Neural progenitor cell (in vitro differentiated cells): ENCODE data around the gene PRKD1. TPM values are rescaled to one million over a fixed set of nuclear protein-coding genes. Genes with fewer than 3 reads are reported as not detected.

ENCODE experiments used
- DNase-seq: peaks from one replicate; pipeline ENCODE4 v3.0.0-alpha.2; 2016; ENCODE audit warnings: low spot score
- H2AFZ ChIP-seq: fragments of 200-600 bp; sonication (generic); replicated peaks from 2 replicates; pipeline ENCODE4 v1.6.1; 2016; ENCODE audit warnings: antibody characterized with exemption
- H3F3A ChIP-seq: fragments of 200-600 bp; sonication (generic); 2 replicates; pipeline ENCODE4 v1.6.1; 2016; ENCODE audit warnings: antibody characterized with exemption, low read depth
- H3K27ac ChIP-seq: fragments of 200-600 bp; sonication (generic); 2 replicates; pipeline ENCODE4 v1.5.1; 2016; ENCODE audit warnings: mild to moderate bottlenecking
- H3K27me3 ChIP-seq: fragments of 200-600 bp; sonication (generic); 2 replicates; pipeline ENCODE4 v1.6.1; 2016; ENCODE audit warnings: mild to moderate bottlenecking, moderate library complexity
- H3K36me3 ChIP-seq: fragments of 200-600 bp; sonication (generic); 2 replicates; pipeline ENCODE4 v1.5.1; 2016
- H3K4me1 ChIP-seq: fragments of 200-600 bp; sonication (generic); 2 replicates; pipeline ENCODE4 v1.6.1; 2016; ENCODE audit warnings: mixed run types
- H3K4me2 ChIP-seq: fragments of 200-600 bp; sonication (generic); 2 replicates; pipeline ENCODE4 v1.6.1; 2016
- H3K4me3 ChIP-seq: fragments of 200-600 bp; sonication (generic); 2 replicates; pipeline ENCODE4 v1.5.1; 2016
- H3K79me2 ChIP-seq: fragments of 200-600 bp; sonication (generic); 2 replicates; pipeline ENCODE4 v1.6.1; 2016; ENCODE audit warnings: low read depth
- H3K9ac ChIP-seq: fragments of 200-600 bp; sonication (generic); 2 replicates; pipeline ENCODE4 v1.6.1; 2016
- H3K9me3 ChIP-seq: fragments of 200-600 bp; sonication (generic); 2 replicates; pipeline ENCODE4 v1.5.1; 2016; ENCODE audit warnings: low read depth
- H4K20me1 ChIP-seq: fragments of 200-600 bp; sonication (generic); 2 replicates; pipeline ENCODE4 v1.6.1; 2016; ENCODE audit warnings: low read depth
- H3K27ac Mint-ChIP-seq: 3 replicates; pipeline ENCODE4 v1.8.0; 2021; ENCODE audit warnings: mixed read lengths
- H3K27me3 Mint-ChIP-seq: 2 replicates; pipeline ENCODE4 v1.8.0; 2022; ENCODE audit warnings: low read depth, mild to moderate bottlenecking, inconsistent platforms, moderate library complexity, mixed read lengths; ENCODE audit not compliant: insufficient read depth
- H3K36me3 Mint-ChIP-seq: 3 replicates; pipeline ENCODE4 v1.8.0; 2021; ENCODE audit warnings: mixed read lengths
- H3K4me1 Mint-ChIP-seq: 3 replicates; pipeline ENCODE4 v1.8.0; 2021; ENCODE audit warnings: mixed read lengths
- H3K4me3 Mint-ChIP-seq: 3 replicates; pipeline ENCODE4 v1.8.0; 2021; ENCODE audit warnings: mild to moderate bottlenecking, moderate library complexity, mixed read lengths
- H3K9me3 Mint-ChIP-seq: 3 replicates; pipeline ENCODE4 v1.8.0; 2020; ENCODE audit warnings: mixed read lengths
- EZH2 ChIP-seq: fragments of 200-600 bp; sonication (generic); IDR thresholded peaks from 2 replicates; pipeline ENCODE4 v1.6.1; 2017; ENCODE audit warnings: antibody characterized with exemption, mild to moderate bottlenecking, moderate library complexity
- EZH2phosphoT487 ChIP-seq: fragments of 200-600 bp; sonication (generic); IDR thresholded peaks from 2 replicates; pipeline ENCODE4 v1.6.1; 2017; ENCODE audit warnings: antibody characterized with exemption
- total RNA-seq: library from RNA; depleted of rRNA; stranded (reverse); fragments of >200 nt; gene quantifications from 2 replicates; pipeline ENCODE4 v1.2.3, GENCODE V29; 2015; ENCODE audit warnings: low replicate concordance
- TF ChIP-seq, protein P1 (sequence below): fragments of 200-600 bp; sonication (generic); IDR thresholded peaks from 2 replicates; pipeline ENCODE4 v1.5.1; 2017; ENCODE audit warnings: antibody characterized with exemption, mild to moderate bottlenecking

PRKD1 gene
- total RNA-seq, 1 donor from 2014 or later, result 8.7 TPM

GRCh38 chr14:29892327-29892726 lies 35.3 kb downstream of the PRKD1 start:
- Histone ChIP-seq H4K20me1 (no peaks in the 10 kb centered on the region), H3K27me3 (no peaks in the 10 kb centered on the region), H3K4me3 (no peak overlapping the region), H3K36me3 (no peaks in the 10 kb centered on the region), H3K4me1 (no peaks in the 10 kb centered on the region), H3K9ac (no peak overlapping the region), H3K4me2 (no peak overlapping the region), H3K27ac (no peak overlapping the region), H3K79me2 (no peaks in the 10 kb centered on the region), H3K9me3 (no peaks in the 10 kb centered on the region), H2AFZ (no peak overlapping the region), H3F3A (no peaks in the 10 kb centered on the region)
- Mint-ChIP-seq H3K9me3 (no peaks in the 10 kb centered on the region), H3K27ac (no peak overlapping the region), H3K4me3 (no peak overlapping the region), H3K27me3 (no peaks in the 10 kb centered on the region), H3K4me1 (no peaks in the 10 kb centered on the region), H3K36me3 (no peaks in the 10 kb centered on the region)
- DNase-seq, result no peak
- TF ChIP-seq, protein P1, sequence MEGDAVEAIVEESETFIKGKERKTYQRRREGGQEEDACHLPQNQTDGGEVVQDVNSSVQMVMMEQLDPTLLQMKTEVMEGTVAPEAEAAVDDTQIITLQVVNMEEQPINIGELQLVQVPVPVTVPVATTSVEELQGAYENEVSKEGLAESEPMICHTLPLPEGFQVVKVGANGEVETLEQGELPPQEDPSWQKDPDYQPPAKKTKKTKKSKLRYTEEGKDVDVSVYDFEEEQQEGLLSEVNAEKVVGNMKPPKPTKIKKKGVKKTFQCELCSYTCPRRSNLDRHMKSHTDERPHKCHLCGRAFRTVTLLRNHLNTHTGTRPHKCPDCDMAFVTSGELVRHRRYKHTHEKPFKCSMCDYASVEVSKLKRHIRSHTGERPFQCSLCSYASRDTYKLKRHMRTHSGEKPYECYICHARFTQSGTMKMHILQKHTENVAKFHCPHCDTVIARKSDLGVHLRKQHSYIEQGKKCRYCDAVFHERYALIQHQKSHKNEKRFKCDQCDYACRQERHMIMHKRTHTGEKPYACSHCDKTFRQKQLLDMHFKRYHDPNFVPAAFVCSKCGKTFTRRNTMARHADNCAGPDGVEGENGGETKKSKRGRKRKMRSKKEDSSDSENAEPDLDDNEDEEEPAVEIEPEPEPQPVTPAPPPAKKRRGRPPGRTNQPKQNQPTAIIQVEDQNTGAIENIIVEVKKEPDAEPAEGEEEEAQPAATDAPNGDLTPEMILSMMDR, result no peak
- TF ChIP-seq EZH2, result no peak
- TF ChIP-seq EZH2phosphoT487, result no peak

DNA sequence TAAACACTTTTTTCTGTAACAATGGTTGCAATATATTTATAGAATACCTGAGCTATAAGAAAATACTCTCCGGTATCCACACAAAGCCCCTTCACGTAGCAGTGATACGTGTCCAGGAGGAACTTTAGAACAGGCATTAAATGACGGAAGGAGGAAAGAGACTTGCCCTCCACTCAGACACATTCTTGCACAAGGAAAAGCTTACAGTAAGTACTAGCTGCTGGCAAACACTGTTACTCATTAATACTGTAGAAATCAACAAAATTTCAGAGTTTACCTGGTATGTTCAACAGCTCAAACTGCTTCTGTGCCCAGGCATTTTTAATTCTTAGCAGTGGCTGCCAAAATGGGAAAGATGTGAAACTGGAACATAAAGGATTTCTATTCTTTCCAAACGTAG lies 41.7 kb downstream of the PRKD1 start:
- no peaks in the 10 kb centered on the region for H3K27me3 ChIP-seq
- H3K9ac ChIP-seq, result no peak overlapping the region
- DNase-seq, result no peak
- H3K4me1 ChIP-seq, result no peaks in the 10 kb centered on the region
- no peaks in the 10 kb centered on the region for H3K9me3 ChIP-seq
- H3K79me2 ChIP-seq, result no peaks in the 10 kb centered on the region
- H2AFZ ChIP-seq, result no peak overlapping the region
- H3K36me3 ChIP-seq, result no peaks in the 10 kb centered on the region
- no peak overlapping the region for H3K4me3 ChIP-seq
- Mint-ChIP-seq H3K27me3 (no peaks in the 10 kb centered on the region), H3K4me3 (no peak overlapping the region), H3K27ac (no peak overlapping the region), H3K36me3 (no peaks in the 10 kb centered on the region), H3K9me3 (peaks cover 8% of the 10 kb centered on the region), H3K4me1 (no peaks in the 10 kb centered on the region)
- no peaks in the 10 kb centered on the region for H3F3A ChIP-seq
- no peaks in the 10 kb centered on the region for H4K20me1 ChIP-seq
- no peak overlapping the region for H3K27ac ChIP-seq
- TF ChIP-seq, protein P1, result no peak
- no peak for TF ChIP-seq EZH2phosphoT487
- H3K4me2 ChIP-seq, result no peak overlapping the region

DNA sequence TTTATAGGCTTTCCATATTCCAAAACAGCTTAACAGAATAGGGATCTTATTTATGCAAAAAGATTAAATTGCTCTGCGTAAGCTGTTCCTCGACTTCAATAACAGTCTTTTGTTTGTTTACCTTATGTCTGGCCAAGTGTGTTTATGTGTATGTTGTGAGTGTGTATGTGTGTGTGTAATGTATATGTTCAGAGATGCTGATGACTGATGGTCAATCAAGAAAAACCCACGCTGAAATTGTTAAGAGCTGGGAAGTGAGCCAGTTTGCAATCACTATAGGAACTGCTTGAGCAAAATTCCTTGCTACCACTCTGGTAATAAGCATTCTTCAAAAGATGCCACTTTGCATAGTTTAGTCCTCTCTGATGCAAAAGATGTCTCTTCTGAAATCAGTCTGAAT lies 59.6 kb downstream of the PRKD1 start:
- no peaks in the 10 kb centered on the region for H3K79me2 ChIP-seq
- H3K9ac ChIP-seq, result no peak overlapping the region
- H3K4me3 ChIP-seq, result no peak overlapping the region
- H3K4me1 ChIP-seq, result peaks cover 7% of the 10 kb centered on the region
- no peak overlapping the region for H3K27ac ChIP-seq
- no peak for DNase-seq
- TF ChIP-seq EZH2, result no peak
- TF ChIP-seq, protein P1, result no peak
- TF ChIP-seq EZH2phosphoT487, result no peak
- H3K4me2 ChIP-seq, result no peak overlapping the region
- no peak overlapping the region for H3K4me3 Mint-ChIP-seq
- no peaks in the 10 kb centered on the region for H3K9me3 ChIP-seq
- no peak overlapping the region for H2AFZ ChIP-seq
- H3K9me3 Mint-ChIP-seq, result no peaks in the 10 kb centered on the region
- H3F3A ChIP-seq, result no peaks in the 10 kb centered on the region
- no peaks in the 10 kb centered on the region for H3K36me3 Mint-ChIP-seq
- H3K36me3 ChIP-seq, result no peaks in the 10 kb centered on the region
- H3K27me3 ChIP-seq, result no peaks in the 10 kb centered on the region
- no peaks in the 10 kb centered on the region for H3K4me1 Mint-ChIP-seq
- no peaks in the 10 kb centered on the region for H3K27me3 Mint-ChIP-seq
- H3K27ac Mint-ChIP-seq, result no peak overlapping the region
- H4K20me1 ChIP-seq, result no peaks in the 10 kb centered on the region

- no peaks in the 10 kb centered on the region for H3K36me3 ChIP-seq
- no peaks in the 10 kb centered on the region for H3K27me3 ChIP-seq
- no peak for DNase-seq
- Mint-ChIP-seq H3K27ac (no peak overlapping the region), H3K27me3 (no peaks in the 10 kb centered on the region), H3K4me3 (no peak overlapping the region), H3K36me3 (no peaks in the 10 kb centered on the region), H3K9me3 (no peaks in the 10 kb centered on the region), H3K4me1 (no peaks in the 10 kb centered on the region)
- no peak overlapping the region for H3K9ac ChIP-seq
- H3K27ac ChIP-seq, result no peak overlapping the region
- no peak overlapping the region for H3K4me3 ChIP-seq
- no peak overlapping the region for H2AFZ ChIP-seq
- H3K4me2 ChIP-seq, result no peak overlapping the region
- no peaks in the 10 kb centered on the region for H3F3A ChIP-seq
- H3K79me2 ChIP-seq, result no peaks in the 10 kb centered on the region
- H3K9me3 ChIP-seq, result no peaks in the 10 kb centered on the region
- H4K20me1 ChIP-seq, result no peaks in the 10 kb centered on the region
- TF ChIP-seq, protein P1, result no peak
- no peak for TF ChIP-seq EZH2
- no peak for TF ChIP-seq EZH2phosphoT487
- peaks cover 7% of the 10 kb centered on the region for H3K4me1 ChIP-seq
These were observed 62.3 kb downstream of the PRKD1 start for GRCh38 chr14:29865299-29865698.
